GM12864 (cell line): ENCODE results near the gene MBD5.

Experiments
- DNase-seq: peaks from one replicate; pipeline ENCODE4 v3.0.0-alpha.2; 2011; ENCODE audit warnings: low read depth
- H3K4me3 ChIP-seq: 2 replicates; pipeline ENCODE4 v1.5.1; 2011; ENCODE audit warnings: mild to moderate bottlenecking, low read depth, low read length, control low read depth
- CTCF ChIP-seq: IDR thresholded peaks from 2 replicates; pipeline ENCODE4 v1.5.1; 2011; ENCODE audit warnings: low read depth, mild to moderate bottlenecking, moderate library complexity, low read length, control low read depth, inconsistent platforms; ENCODE audit errors: missing control alignments

The MBD5 gene

GRCh38 chr2:148515120-148515519 is 494.2 kb downstream of the MBD5 start:
- no peak for DNase-seq
- TF ChIP-seq CTCF = no peak
- H3K4me3 ChIP-seq = no peak overlapping the region

- H3K4me3 ChIP-seq = no peak overlapping the region
- DNase-seq = no peak
- TF ChIP-seq CTCF = no peak
Measured at GRCh38 chr2:148515976-148516375, 495.1 kb downstream of the MBD5 start.

GRCh38 chr2:148517296-148517695 is 496.4 kb downstream of the MBD5 start:
- no peak for TF ChIP-seq CTCF
- no peak for DNase-seq
- H3K4me3 ChIP-seq = no peak overlapping the region

- TF ChIP-seq CTCF = no peak
- no peak overlapping the region for H3K4me3 ChIP-seq
- DNase-seq = no peak
Measured at GRCh38 chr2:148517822-148518221, 496.9 kb downstream of the MBD5 start.

GRCh38 chr2:148519013-148519412 is 498.1 kb downstream of the MBD5 start:
- DNase-seq = no peak
- H3K4me3 ChIP-seq = no peak overlapping the region
- TF ChIP-seq CTCF = no peak

- H3K4me3 ChIP-seq = no peak overlapping the region
- DNase-seq = no peak
- no peak for TF ChIP-seq CTCF
Measured at GRCh38 chr2:148521181-148521580, 500.3 kb downstream of the MBD5 start.

GRCh38 chr2:148523315-148523714 is 502.4 kb downstream of the MBD5 start:
- DNase-seq = no peak
- no peak for TF ChIP-seq CTCF
- H3K4me3 ChIP-seq = no peak overlapping the region
